ENCODE results near the gene MED13L.

MED13L gene

DNA sequence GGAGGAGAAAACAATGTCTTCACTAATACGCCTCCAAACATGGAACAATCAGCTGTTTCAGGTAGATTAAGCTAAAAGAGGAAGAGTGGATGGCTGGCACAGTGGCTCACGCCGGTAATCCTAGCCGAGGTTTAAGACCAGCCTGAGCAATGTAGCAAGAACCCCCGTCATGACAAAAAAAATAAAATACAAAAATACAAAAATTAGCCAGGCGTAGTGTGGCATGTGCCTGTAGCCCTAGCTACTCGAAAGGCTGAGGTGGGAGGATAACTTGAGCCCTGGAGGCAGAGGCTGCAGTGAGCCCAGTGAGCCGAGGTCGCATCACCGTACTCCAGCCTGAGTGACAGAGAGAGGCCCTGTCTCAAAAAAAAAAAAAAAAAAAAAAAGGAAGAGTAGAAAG is 1.2 kb upstream of the MED13L start:
- Histone ChIP-seq H3K4me1 (ENCODE audit: control extremely low read depth in 1 of 4, control insufficient read depth in 4 of 4, insufficient read depth in 4 of 4, low read length in 3 of 4) (peaks cover 28 to 52% (median 37%) of the 10 kb centered on the region in 4 experiments), H3K27me3 (replicated peaks in 2 of 5; ENCODE audit: control insufficient read depth in 4 of 5, insufficient read depth in 5 of 5, low read length in 4 of 5) (no peaks in the 10 kb centered on the region), H3K27ac (ENCODE audit: insufficient read depth in 1 of 2, low read depth in 1 of 2, low read length in 2 of 2, poor library complexity in 1 of 2, severe bottlenecking in 2 of 2) (no peak overlapping the region), H3K4me3 (ENCODE audit: control insufficient read depth in 1 of 7, extremely low read depth in 1 of 7, insufficient read depth in 4 of 7, low read depth in 2 of 7, low read length in 6 of 7) (peak overlapping the region in 2 of 7 experiments; percentile 70 to 81), H3K36me3 (ENCODE audit: control insufficient read depth in 4 of 4, insufficient read depth in 4 of 4, low read length in 3 of 4) (no peaks in the 10 kb centered on the region), H3K9me3 (ENCODE audit: control extremely low read depth in 1 of 5, control insufficient read depth in 4 of 5, insufficient read depth in 2 of 5, low read depth in 1 of 5, low read length in 4 of 5) (no peaks in the 10 kb centered on the region)
- DNase-seq, result peak in 2 of 3 donors; percentile 66 to 71
- WGBS (ENCODE audit: insufficient coverage), result 80% methylated on average over 2 of the region's 10 CpGs
- POLR2A ChIA-PET, result interaction anchor here (0.5 to 0.8 kb wide), 3 partner anchors 41 to 334 kb away, joined by 3 to 4 read pairs (median 3); no protein-coding TSS in a partner anchor
- CTCF ChIA-PET, result interaction anchor here (0.7 to 1.6 kb wide), 8 partner anchors 20 to 321 kb away, joined by 3 to 6 read pairs (median 3); no protein-coding TSS in a partner anchor

DNA sequence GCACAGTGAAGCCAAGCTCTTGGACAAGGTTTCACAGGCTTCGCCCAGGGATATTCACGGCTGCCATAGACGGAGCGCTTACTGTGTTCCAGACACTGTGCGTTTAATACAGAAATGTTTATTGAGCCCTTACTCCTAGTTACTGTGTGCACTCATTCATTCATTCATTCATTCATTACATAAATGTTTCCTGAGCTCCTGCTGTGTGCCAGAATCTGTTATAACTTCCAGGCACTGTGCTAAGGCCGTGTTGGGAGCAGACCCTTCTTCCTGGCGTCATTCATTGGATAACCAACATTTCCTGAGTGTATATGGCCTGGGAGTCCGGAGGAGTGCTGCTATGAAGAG is 760 bp upstream of the MED13L start:
- Histone ChIP-seq H3K9me3 (ENCODE audit: control extremely low read depth in 1 of 5, control insufficient read depth in 4 of 5, insufficient read depth in 2 of 5, low read depth in 1 of 5, low read length in 4 of 5) (no peaks in the 10 kb centered on the region), H3K36me3 (ENCODE audit: control insufficient read depth in 4 of 4, insufficient read depth in 4 of 4, low read length in 3 of 4) (no peaks in the 10 kb centered on the region), H3K4me3 (ENCODE audit: control insufficient read depth in 1 of 7, extremely low read depth in 1 of 7, insufficient read depth in 4 of 7, low read depth in 2 of 7, low read length in 6 of 7) (peak overlapping the region; percentile 40 to 81 (median 70)), H3K27me3 (replicated peaks in 2 of 5; ENCODE audit: control insufficient read depth in 4 of 5, insufficient read depth in 5 of 5, low read length in 4 of 5) (no peaks in the 10 kb centered on the region), H3K27ac (ENCODE audit: insufficient read depth in 1 of 2, low read depth in 1 of 2, low read length in 2 of 2, poor library complexity in 1 of 2, severe bottlenecking in 2 of 2) (peak overlapping the region in 1 of 2 experiments; percentile 58), H3K4me1 (ENCODE audit: control extremely low read depth in 1 of 4, control insufficient read depth in 4 of 4, insufficient read depth in 4 of 4, low read length in 3 of 4) (peaks cover 31 to 52% (median 41%) of the 10 kb centered on the region in 4 experiments)
- DNase-seq, result peak in 1 of 3 donors; percentile 54
- POLR2A ChIA-PET, result interaction anchor here (0.5 to 1.3 kb wide), 5 partner anchors 41 to 412 kb away, joined by 3 to 4 read pairs (median 3); no protein-coding TSS in a partner anchor
- CTCF ChIA-PET, result interaction anchor here (0.7 to 1.6 kb wide), 8 partner anchors 20 to 322 kb away, joined by 3 to 6 read pairs (median 3); no protein-coding TSS in a partner anchor
- 35% methylated on average over 4 of the region's 8 CpGs for WGBS (ENCODE audit: insufficient coverage)

- WGBS (ENCODE audit: insufficient coverage), result 0% methylated on average over 51 of the region's 104 CpGs
- peaks cover 24 to 51% (median 36%) of the 10 kb centered on the region in 4 experiments for H3K4me1 ChIP-seq (ENCODE audit: control extremely low read depth in 1 of 4, control insufficient read depth in 4 of 4, insufficient read depth in 4 of 4, low read length in 3 of 4)
- H3K27ac ChIP-seq (ENCODE audit: insufficient read depth in 1 of 2, low read depth in 1 of 2, low read length in 2 of 2, poor library complexity in 1 of 2, severe bottlenecking in 2 of 2), result peak overlapping the region; percentile 72 to 87
- ChIA-PET CTCF (interaction anchor here (0.9 to 1.6 kb wide), 9 partner anchors 9 to 432 kb away, joined by 3 to 7 read pairs (median 4); no protein-coding TSS in a partner anchor), POLR2A (interaction anchor here (0.6 to 1.3 kb wide), 9 partner anchors 41 to 414 kb away, joined by 3 to 4 read pairs (median 3); partner anchors contain the start of gene MAP1LC3B2)
- no peaks in the 10 kb centered on the region for H3K27me3 ChIP-seq (replicated peaks in 2 of 5; ENCODE audit: control insufficient read depth in 4 of 5, insufficient read depth in 5 of 5, low read length in 4 of 5)
- H3K9me3 ChIP-seq (ENCODE audit: control extremely low read depth in 1 of 5, control insufficient read depth in 4 of 5, insufficient read depth in 2 of 5, low read depth in 1 of 5, low read length in 4 of 5), result no peaks in the 10 kb centered on the region
- H3K36me3 ChIP-seq (ENCODE audit: control insufficient read depth in 4 of 4, insufficient read depth in 4 of 4, low read length in 3 of 4), result no peaks in the 10 kb centered on the region
- DNase-seq, result peak; percentile 69 to 88 (median 86)
- peak overlapping the region; percentile 82 to 97 (median 89) for H3K4me3 ChIP-seq (ENCODE audit: control insufficient read depth in 1 of 7, extremely low read depth in 1 of 7, insufficient read depth in 4 of 7, low read depth in 2 of 7, low read length in 6 of 7)
These were observed 634 bp downstream of the MED13L start for GRCh38 chr12:116276652-116277466.

DNA sequence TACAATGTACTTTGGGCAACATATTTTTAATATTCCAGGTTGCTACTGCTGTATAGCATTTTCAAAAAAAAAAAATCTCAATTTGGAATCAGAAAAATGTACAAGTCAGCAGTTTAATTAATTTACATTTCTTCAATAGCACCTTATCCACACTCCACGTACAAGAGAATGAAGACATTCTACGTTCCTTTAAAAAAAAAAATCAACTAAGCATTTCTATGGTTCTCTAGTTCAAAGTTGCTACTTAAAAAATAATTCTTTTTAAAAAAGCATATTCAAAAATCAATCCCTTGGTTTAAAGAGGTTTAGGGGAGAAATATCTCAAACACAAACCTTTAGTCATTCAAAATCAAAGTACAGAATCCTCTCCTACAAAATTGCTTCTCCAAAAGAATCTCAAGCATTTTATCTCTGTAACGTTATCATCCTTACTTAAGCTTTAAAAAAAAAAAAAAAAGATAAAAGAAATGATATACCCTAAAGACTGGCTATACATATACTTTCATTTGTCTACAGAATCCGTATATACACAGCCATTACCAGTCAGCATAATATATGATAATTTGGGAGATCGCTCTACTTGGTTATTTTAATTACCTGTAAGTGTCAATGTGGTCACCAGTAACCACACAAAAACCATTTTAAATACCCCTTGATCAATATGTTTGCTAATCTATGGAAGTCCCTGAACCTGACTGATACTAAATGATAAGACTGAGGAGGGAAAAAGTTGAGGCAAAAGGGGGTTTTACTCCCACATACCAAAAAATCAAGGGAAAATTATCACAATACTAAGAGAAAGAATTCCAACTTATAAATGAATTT is 2.7 kb downstream of the MED13L start:
- Histone ChIP-seq H3K4me1 (ENCODE audit: control extremely low read depth in 1 of 4, control insufficient read depth in 4 of 4, insufficient read depth in 4 of 4, low read length in 3 of 4) (peaks cover 27 to 55% (median 36%) of the 10 kb centered on the region in 4 experiments), H3K27me3 (replicated peaks in 2 of 5; ENCODE audit: control insufficient read depth in 4 of 5, insufficient read depth in 5 of 5, low read length in 4 of 5) (no peaks in the 10 kb centered on the region), H3K4me3 (ENCODE audit: control insufficient read depth in 1 of 7, extremely low read depth in 1 of 7, insufficient read depth in 4 of 7, low read depth in 2 of 7, low read length in 6 of 7) (peak overlapping the region in 6 of 7 experiments; percentile 87 to 97 (median 92)), H3K36me3 (ENCODE audit: control insufficient read depth in 4 of 4, insufficient read depth in 4 of 4, low read length in 3 of 4) (no peaks in the 10 kb centered on the region), H3K9me3 (ENCODE audit: control extremely low read depth in 1 of 5, control insufficient read depth in 4 of 5, insufficient read depth in 2 of 5, low read depth in 1 of 5, low read length in 4 of 5) (no peaks in the 10 kb centered on the region), H3K27ac (ENCODE audit: insufficient read depth in 1 of 2, low read depth in 1 of 2, low read length in 2 of 2, poor library complexity in 1 of 2, severe bottlenecking in 2 of 2) (peak overlapping the region in 1 of 2 experiments; percentile 87)
- ChIA-PET POLR2A (interaction anchor here (0.6 kb wide), 1 partner anchor 309 kb away, joined by 3 read pairs; no protein-coding TSS in a partner anchor), CTCF (interaction anchor here (1.0 kb wide), 1 partner anchor 48 kb away, joined by 5 read pairs; no protein-coding TSS in a partner anchor)
- DNase-seq, result no peak
- WGBS (ENCODE audit: insufficient coverage), result 40% methylated on average over 1 of the region's 5 CpGs

DNA sequence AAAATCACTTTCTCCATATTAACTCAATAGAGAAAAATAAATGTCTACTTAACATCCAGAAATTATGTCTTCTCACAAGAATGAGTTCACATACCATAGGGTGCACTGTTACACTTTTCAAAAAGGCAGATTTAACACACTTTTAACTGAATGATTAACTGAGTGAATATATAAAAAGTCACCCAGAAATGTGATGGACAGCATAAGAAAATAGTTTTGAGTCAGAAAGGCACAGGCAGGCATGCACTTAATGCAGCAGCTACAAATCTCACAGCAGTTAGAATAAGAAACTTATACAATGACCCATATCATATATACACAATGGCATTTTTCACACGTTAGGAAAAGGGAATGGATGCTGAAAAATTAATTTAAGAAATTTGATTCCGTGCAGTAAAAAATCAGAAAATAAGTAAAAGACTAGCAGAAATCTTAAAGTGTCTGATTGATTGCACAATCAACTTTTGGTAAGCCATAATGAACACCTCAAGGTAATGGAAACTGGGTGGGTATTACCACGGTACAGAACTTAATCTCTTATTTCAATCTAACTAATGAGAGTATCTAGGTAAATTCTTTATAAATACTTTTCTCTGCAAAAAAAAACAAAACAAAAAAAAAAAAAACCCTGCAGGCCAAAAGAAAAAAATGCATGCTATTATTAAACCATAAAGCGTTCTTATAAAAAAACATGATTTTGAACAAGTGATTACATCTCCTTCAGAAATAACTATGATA is 3.5 kb downstream of the MED13L start:
- Histone ChIP-seq H3K36me3 (ENCODE audit: control insufficient read depth in 4 of 4, insufficient read depth in 4 of 4, low read length in 3 of 4) (no peaks in the 10 kb centered on the region), H3K4me3 (ENCODE audit: control insufficient read depth in 1 of 7, extremely low read depth in 1 of 7, insufficient read depth in 4 of 7, low read depth in 2 of 7, low read length in 6 of 7) (peak overlapping the region in 5 of 7 experiments; percentile 52 to 97 (median 94)), H3K9me3 (ENCODE audit: control extremely low read depth in 1 of 5, control insufficient read depth in 4 of 5, insufficient read depth in 2 of 5, low read depth in 1 of 5, low read length in 4 of 5) (no peaks in the 10 kb centered on the region), H3K27ac (ENCODE audit: insufficient read depth in 1 of 2, low read depth in 1 of 2, low read length in 2 of 2, poor library complexity in 1 of 2, severe bottlenecking in 2 of 2) (peak overlapping the region in 1 of 2 experiments; percentile 87), H3K4me1 (ENCODE audit: control extremely low read depth in 1 of 4, control insufficient read depth in 4 of 4, insufficient read depth in 4 of 4, low read length in 3 of 4) (peaks cover 25 to 52% (median 36%) of the 10 kb centered on the region in 4 experiments), H3K27me3 (replicated peaks in 2 of 5; ENCODE audit: control insufficient read depth in 4 of 5, insufficient read depth in 5 of 5, low read length in 4 of 5) (no peaks in the 10 kb centered on the region)
- no peak for DNase-seq
- CTCF ChIA-PET, result interaction anchor here (1.0 kb wide), 1 partner anchor 47 kb away, joined by 5 read pairs; no protein-coding TSS in a partner anchor
- no CpG with 5 or more reads among the region's 4 CpGs for WGBS (ENCODE audit: insufficient coverage)
- POLR2A ChIA-PET, result interaction anchor here (0.6 kb wide), 1 partner anchor 310 kb away, joined by 3 read pairs; no protein-coding TSS in a partner anchor

- Histone ChIP-seq H3K9me3 (ENCODE audit: control extremely low read depth in 1 of 5, control insufficient read depth in 4 of 5, insufficient read depth in 2 of 5, low read depth in 1 of 5, low read length in 4 of 5) (no peaks in the 10 kb centered on the region), H3K36me3 (ENCODE audit: control insufficient read depth in 4 of 4, insufficient read depth in 4 of 4, low read length in 3 of 4) (no peaks in the 10 kb centered on the region), H3K27me3 (replicated peaks in 2 of 5; ENCODE audit: control insufficient read depth in 4 of 5, insufficient read depth in 5 of 5, low read length in 4 of 5) (no peaks in the 10 kb centered on the region), H3K27ac (ENCODE audit: insufficient read depth in 1 of 2, low read depth in 1 of 2, low read length in 2 of 2, poor library complexity in 1 of 2, severe bottlenecking in 2 of 2) (no peak overlapping the region), H3K4me1 (ENCODE audit: control extremely low read depth in 1 of 4, control insufficient read depth in 4 of 4, insufficient read depth in 4 of 4, low read length in 3 of 4) (peaks cover 25 to 64% (median 44%) of the 10 kb centered on the region in 4 experiments), H3K4me3 (ENCODE audit: control insufficient read depth in 1 of 7, extremely low read depth in 1 of 7, insufficient read depth in 4 of 7, low read depth in 2 of 7, low read length in 6 of 7) (no peak overlapping the region)
- CTCF ChIA-PET, result interaction anchor here (1.1 to 3.4 kb wide), 2 partner anchors 8 to 10 kb away, joined by 3 to 12 read pairs; no protein-coding TSS in a partner anchor
- 100% methylated on average over 1 of the region's 1 CpG for WGBS (ENCODE audit: insufficient coverage)
- no peak for DNase-seq
- POLR2A ChIA-PET, result no interaction called here
These were observed 9.5 kb downstream of the MED13L start for GRCh38 chr12:116267948-116268347.

All from common myeloid progenitor, CD34-positive (primary cell).